ENCODE data around the gene FOXP1. TPM values are rescaled to one million over a fixed set of nuclear protein-coding genes. Genes with fewer than 3 reads are reported as not detected.
A peak's percentile ranks its signal among the peaks of the same experiment; 100 is the strongest.

FOXP1 gene
- total and polyA plus RNA-seq, 2 of the 13 experiments (the other 11 are each of a cell fraction or from before 2014, with no cell fraction given) = 40.4 to 59.0 TPM

GRCh38 chr3:71415681-71416122 is 167.8 kb downstream of the FOXP1 start (continued):
- TF ChIP-seq, protein P1, sequence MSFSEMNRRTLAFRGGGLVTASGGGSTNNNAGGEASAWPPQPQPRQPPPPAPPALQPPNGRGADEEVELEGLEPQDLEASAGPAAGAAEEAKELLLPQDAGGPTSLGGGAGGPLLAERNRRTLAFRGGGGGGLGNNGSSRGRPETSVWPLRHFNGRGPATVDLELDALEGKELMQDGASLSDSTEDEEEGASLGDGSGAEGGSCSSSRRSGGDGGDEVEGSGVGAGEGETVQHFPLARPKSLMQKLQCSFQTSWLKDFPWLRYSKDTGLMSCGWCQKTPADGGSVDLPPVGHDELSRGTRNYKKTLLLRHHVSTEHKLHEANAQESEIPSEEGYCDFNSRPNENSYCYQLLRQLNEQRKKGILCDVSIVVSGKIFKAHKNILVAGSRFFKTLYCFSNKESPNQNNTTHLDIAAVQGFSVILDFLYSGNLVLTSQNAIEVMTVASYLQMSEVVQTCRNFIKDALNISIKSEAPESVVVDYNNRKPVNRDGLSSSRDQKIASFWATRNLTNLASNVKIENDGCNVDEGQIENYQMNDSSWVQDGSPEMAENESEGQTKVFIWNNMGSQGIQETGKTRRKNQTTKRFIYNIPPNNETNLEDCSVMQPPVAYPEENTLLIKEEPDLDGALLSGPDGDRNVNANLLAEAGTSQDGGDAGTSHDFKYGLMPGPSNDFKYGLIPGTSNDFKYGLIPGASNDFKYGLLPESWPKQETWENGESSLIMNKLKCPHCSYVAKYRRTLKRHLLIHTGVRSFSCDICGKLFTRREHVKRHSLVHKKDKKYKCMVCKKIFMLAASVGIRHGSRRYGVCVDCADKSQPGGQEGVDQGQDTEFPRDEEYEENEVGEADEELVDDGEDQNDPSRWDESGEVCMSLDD (CRISPR knock-in tag; IDR thresholded peaks at IDR 0.05; ENCODE audit: borderline replicate concordance) = no peak
- TF ChIP-seq FOXP1 (IDR thresholded peaks at IDR 0.05) (no peak), FOXP1 (CRISPR knock-in tag; IDR thresholded peaks at IDR 0.05) (peak; percentile 73; the same call in 1 of the 2 replicates), ZBTB34 (CRISPR knock-in tag; IDR thresholded peaks at IDR 0.05) (no peak; the same call in 1 of the 2 replicates), BHLHE40 (IDR thresholded peaks at IDR 0.05; ENCODE audit: low read length) (no peak), CBX5 (CRISPR knock-in tag; IDR thresholded peaks at IDR 0.05; ENCODE audit: borderline replicate concordance) (no peak), AHR (CRISPR knock-in tag; IDR thresholded peaks at IDR 0.05) (no peak), ZNF253 (CRISPR knock-in tag; IDR thresholded peaks at IDR 0.05; ENCODE audit: borderline replicate concordance) (no peak), ZNF510 (CRISPR knock-in tag; IDR thresholded peaks at IDR 0.05; ENCODE audit: low read depth) (no peak), REPIN1 (CRISPR knock-in tag; IDR thresholded peaks at IDR 0.05; ENCODE audit: borderline replicate concordance, low read depth) (no peak), DNMT1 (CRISPR knock-in tag; IDR thresholded peaks at IDR 0.05) (no peak), HMGXB3 (CRISPR knock-in tag; IDR thresholded peaks at IDR 0.05; ENCODE audit: borderline replicate concordance) (no peak), ZNF143 (CRISPR knock-in tag; IDR thresholded peaks at IDR 0.05) (no peak), ZNF446 (CRISPR knock-in tag; IDR thresholded peaks at IDR 0.05) (no peak), ZFP90 (CRISPR knock-in tag; IDR thresholded peaks at IDR 0.05; ENCODE audit: borderline replicate concordance) (no peak), ZIK1 (CRISPR knock-in tag; IDR thresholded peaks at IDR 0.05; ENCODE audit: borderline replicate concordance, low read depth) (no peak), ZNF572 (CRISPR knock-in tag; IDR thresholded peaks at IDR 0.05) (no peak), ZNF101 (CRISPR knock-in tag; IDR thresholded peaks at IDR 0.05; ENCODE audit: borderline replicate concordance, low read depth) (no peak), MBD4 (IDR thresholded peaks at IDR 0.05; ENCODE audit: borderline replicate concordance, low read length) (0 out of 2 replicates have a peak, but pooled peaks have one; percentile 67), CBX1 (IDR thresholded peaks at IDR 0.05; ENCODE audit: low read depth) (no peak), ZNF12 (CRISPR knock-in tag; IDR thresholded peaks at IDR 0.05) (no peak), RFXANK (CRISPR knock-in tag; IDR thresholded peaks at IDR 0.05) (no peak), PITX1 (CRISPR knock-in tag; IDR thresholded peaks at IDR 0.05) (0 out of 2 replicates have a peak, but pooled peaks have one; percentile 21), SRSF4 (IDR thresholded peaks at IDR 0.05; ENCODE audit: low read depth, low read length, poor library complexity, severe bottlenecking) (no peak), SRF (IDR thresholded peaks at IDR 0.05; ENCODE audit: low read depth, low read length) (no peak)
